GM04504 (cell line): ENCODE results near the gene SYT8.

Experiments used
- DNase-seq: peaks from one replicate; pipeline ENCODE4 v3.0.0-alpha.2; 2012; ENCODE audit warnings: low read depth

Gene SYT8

GRCh38 chr11:1817511-1817910 is 17.3 kb upstream of the SYT8 start:
- no peak for DNase-seq

GRCh38 chr11:1819074-1819473 is 15.7 kb upstream of the SYT8 start:
- DNase-seq: no peak

- no peak for DNase-seq
Observed at GRCh38 chr11:1820463-1821325, 14.1 kb upstream of the SYT8 start.

GRCh38 chr11:1821562-1821961 is 13.2 kb upstream of the SYT8 start:
- DNase-seq: no peak

- DNase-seq: no peak
Observed at GRCh38 chr11:1822648-1823375, 12.0 kb upstream of the SYT8 start.

GRCh38 chr11:1823376-1824220 is 11.2 kb upstream of the SYT8 start:
- DNase-seq: no peak

GRCh38 chr11:1824221-1825038 is 10.4 kb upstream of the SYT8 start:
- DNase-seq: no peak

GRCh38 chr11:1825039-1825740 is 9.6 kb upstream of the SYT8 start:
- DNase-seq: no peak

GRCh38 chr11:1825785-1826451 is 8.9 kb upstream of the SYT8 start:
- no peak for DNase-seq

GRCh38 chr11:1826552-1827094 is 8.2 kb upstream of the SYT8 start:
- peak; percentile 17 for DNase-seq

GRCh38 chr11:1827095-1827813 is 7.5 kb upstream of the SYT8 start:
- DNase-seq: peak; percentile 46

- no peak for DNase-seq
Observed at GRCh38 chr11:1827931-1828330, 6.9 kb upstream of the SYT8 start.

- DNase-seq: no peak
Observed at GRCh38 chr11:1828542-1828941, 6.2 kb upstream of the SYT8 start.

- DNase-seq: peak; percentile 17
Observed at GRCh38 chr11:1829039-1829820, 5.6 kb upstream of the SYT8 start.

- DNase-seq: no peak
Observed at GRCh38 chr11:1830004-1830321, 4.8 kb upstream of the SYT8 start.

GRCh38 chr11:1830322-1831223 is 4.2 kb upstream of the SYT8 start:
- DNase-seq: no peak

GRCh38 chr11:1831338-1832210 is 3.2 kb upstream of the SYT8 start:
- DNase-seq: no peak
